ENCODE results near the gene DSPP. TPM values are rescaled to one million over a fixed set of nuclear protein-coding genes. Genes with fewer than 3 reads are reported as not detected.

Gene DSPP
- total RNA-seq, 1 experiment from 2014 or later, result not detected

DNA sequence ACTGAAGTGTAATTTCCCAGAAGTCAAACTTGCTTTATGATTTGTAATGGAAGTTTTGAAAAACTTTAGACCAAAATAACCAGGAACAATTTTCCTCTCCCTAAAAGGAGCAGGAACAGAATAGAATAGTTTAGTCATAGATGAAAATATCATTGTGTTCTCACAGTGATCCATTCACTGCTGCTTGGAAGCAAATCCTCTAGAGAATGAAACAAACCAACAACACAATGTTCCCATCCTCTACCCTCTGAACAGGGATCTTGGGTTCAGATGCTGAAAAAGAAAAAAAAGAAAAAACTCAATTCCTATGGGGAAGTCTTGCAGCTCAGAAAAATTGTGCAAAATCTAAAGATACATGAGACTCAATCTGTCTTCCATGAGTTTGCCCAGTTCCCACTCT, 12.2 kb downstream of the DSPP start:
- H3K4me1 Mint-ChIP-seq, result peaks cover 4% of the 10 kb centered on the region
- no peak overlapping the region for H3K4me3 Mint-ChIP-seq
- no peak overlapping the region for H3K27ac Mint-ChIP-seq
- H3K9me3 Mint-ChIP-seq, result peaks cover 4% of the 10 kb centered on the region
- DNase-seq (ENCODE audit: low spot score) (no peak), ATAC-seq (no peak)
- no peaks in the 10 kb centered on the region; the same call in 1 of the 2 replicates for H3K27me3 Mint-ChIP-seq (ENCODE audit: low read depth)
- H3K36me3 Mint-ChIP-seq, result no peaks in the 10 kb centered on the region
- POLR2A ChIA-PET, result no interaction called here
- TF ChIP-seq ZNF416 (CRISPR knock-in tag; IDR thresholded peaks at IDR 0.05) (no peak), NR2C2 (CRISPR knock-in tag; IDR thresholded peaks at IDR 0.05) (no peak), MXD4 (CRISPR knock-in tag; IDR thresholded peaks at IDR 0.05; ENCODE audit: borderline replicate concordance) (no peak), ZNF423 (CRISPR knock-in tag; IDR thresholded peaks at IDR 0.05) (no peak), TEAD4 (CRISPR knock-in tag; IDR thresholded peaks at IDR 0.05) (no peak)
- TF ChIP-seq, protein P1, sequence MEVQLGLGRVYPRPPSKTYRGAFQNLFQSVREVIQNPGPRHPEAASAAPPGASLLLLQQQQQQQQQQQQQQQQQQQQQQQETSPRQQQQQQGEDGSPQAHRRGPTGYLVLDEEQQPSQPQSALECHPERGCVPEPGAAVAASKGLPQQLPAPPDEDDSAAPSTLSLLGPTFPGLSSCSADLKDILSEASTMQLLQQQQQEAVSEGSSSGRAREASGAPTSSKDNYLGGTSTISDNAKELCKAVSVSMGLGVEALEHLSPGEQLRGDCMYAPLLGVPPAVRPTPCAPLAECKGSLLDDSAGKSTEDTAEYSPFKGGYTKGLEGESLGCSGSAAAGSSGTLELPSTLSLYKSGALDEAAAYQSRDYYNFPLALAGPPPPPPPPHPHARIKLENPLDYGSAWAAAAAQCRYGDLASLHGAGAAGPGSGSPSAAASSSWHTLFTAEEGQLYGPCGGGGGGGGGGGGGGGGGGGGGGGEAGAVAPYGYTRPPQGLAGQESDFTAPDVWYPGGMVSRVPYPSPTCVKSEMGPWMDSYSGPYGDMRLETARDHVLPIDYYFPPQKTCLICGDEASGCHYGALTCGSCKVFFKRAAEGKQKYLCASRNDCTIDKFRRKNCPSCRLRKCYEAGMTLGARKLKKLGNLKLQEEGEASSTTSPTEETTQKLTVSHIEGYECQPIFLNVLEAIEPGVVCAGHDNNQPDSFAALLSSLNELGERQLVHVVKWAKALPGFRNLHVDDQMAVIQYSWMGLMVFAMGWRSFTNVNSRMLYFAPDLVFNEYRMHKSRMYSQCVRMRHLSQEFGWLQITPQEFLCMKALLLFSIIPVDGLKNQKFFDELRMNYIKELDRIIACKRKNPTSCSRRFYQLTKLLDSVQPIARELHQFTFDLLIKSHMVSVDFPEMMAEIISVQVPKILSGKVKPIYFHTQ (CRISPR knock-in tag; IDR thresholded peaks at IDR 0.05), result no peak
- TF ChIP-seq, protein P2, sequence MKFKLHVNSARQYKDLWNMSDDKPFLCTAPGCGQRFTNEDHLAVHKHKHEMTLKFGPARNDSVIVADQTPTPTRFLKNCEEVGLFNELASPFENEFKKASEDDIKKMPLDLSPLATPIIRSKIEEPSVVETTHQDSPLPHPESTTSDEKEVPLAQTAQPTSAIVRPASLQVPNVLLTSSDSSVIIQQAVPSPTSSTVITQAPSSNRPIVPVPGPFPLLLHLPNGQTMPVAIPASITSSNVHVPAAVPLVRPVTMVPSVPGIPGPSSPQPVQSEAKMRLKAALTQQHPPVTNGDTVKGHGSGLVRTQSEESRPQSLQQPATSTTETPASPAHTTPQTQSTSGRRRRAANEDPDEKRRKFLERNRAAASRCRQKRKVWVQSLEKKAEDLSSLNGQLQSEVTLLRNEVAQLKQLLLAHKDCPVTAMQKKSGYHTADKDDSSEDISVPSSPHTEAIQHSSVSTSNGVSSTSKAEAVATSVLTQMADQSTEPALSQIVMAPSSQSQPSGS (CRISPR knock-in tag; IDR thresholded peaks at IDR 0.05; ENCODE audit: borderline replicate concordance, low read depth), result no peak
- CTCF ChIA-PET, result no interaction called here

- CTCF ChIA-PET, result no interaction called here
- peaks cover 4% of the 10 kb centered on the region for H3K4me1 Mint-ChIP-seq
- POLR2A ChIA-PET, result no interaction called here
- no peak for ATAC-seq
- no peaks in the 10 kb centered on the region for H3K27me3 Mint-ChIP-seq (ENCODE audit: low read depth)
- H3K4me3 Mint-ChIP-seq, result no peak overlapping the region
- peaks cover 9% of the 10 kb centered on the region for H3K9me3 Mint-ChIP-seq
- peak; percentile 43 for DNase-seq (ENCODE audit: low spot score)
- H3K27ac Mint-ChIP-seq, result no peak overlapping the region
- no peaks in the 10 kb centered on the region for H3K36me3 Mint-ChIP-seq
- TF ChIP-seq PRRX2 (CRISPR knock-in tag; IDR thresholded peaks at IDR 0.05) (no peak), NR2C2 (CRISPR knock-in tag; IDR thresholded peaks at IDR 0.05) (no peak), RELA (CRISPR knock-in tag; IDR thresholded peaks at IDR 0.05; ENCODE audit: borderline replicate concordance) (no peak), CREM (CRISPR knock-in tag; IDR thresholded peaks at IDR 0.05) (no peak), MLX (CRISPR knock-in tag; IDR thresholded peaks at IDR 0.05) (no peak), CBFB (CRISPR knock-in tag; IDR thresholded peaks at IDR 0.05; ENCODE audit: low read depth) (no peak), STAT6 (CRISPR knock-in tag; conservative IDR thresholded peaks at IDR 0.05; ENCODE audit: low read depth) (no peak), ZNF263 (CRISPR knock-in tag; IDR thresholded peaks at IDR 0.05; ENCODE audit: low read depth) (no peak), OVOL2 (CRISPR knock-in tag; IDR thresholded peaks at IDR 0.05; ENCODE audit: borderline replicate concordance) (no peak), ZBTB21 (CRISPR knock-in tag; IDR thresholded peaks at IDR 0.05; ENCODE audit: borderline replicate concordance) (no peak)
These were observed 14.0 kb downstream of the DSPP start for GRCh38 chr4:87622303-87622702.
